ENCODE results near the gene TP63. TPM values are rescaled to one million over a fixed set of nuclear protein-coding genes. Genes with fewer than 3 reads are reported as not detected.

The TP63 gene
- total RNA-seq, 1 donor from 2014 or later = 0.83 TPM

GRCh38 chr3:189772584-189772983 lies 141.4 kb downstream of the TP63 start:
- intact Hi-C loops (cut with micrococcal nuclease) = no loop called here

GRCh38 chr3:189773056-189773455 lies 141.9 kb downstream of the TP63 start:
- intact Hi-C loops (cut with micrococcal nuclease) = no loop called here

GRCh38 chr3:189776149-189776824 lies 145.1 kb downstream of the TP63 start:
- intact Hi-C loops (cut with micrococcal nuclease) = no loop called here

- intact Hi-C loops (cut with micrococcal nuclease) = no loop called here
Observed at GRCh38 chr3:189778340-189778950, 147.3 kb downstream of the TP63 start.

- intact Hi-C loops (cut with micrococcal nuclease) = no loop called here
Observed at GRCh38 chr3:189779166-189779565, 148.0 kb downstream of the TP63 start.

- intact Hi-C loops (cut with micrococcal nuclease) = loop anchor here (10.0 kb wide), 1 partner anchor 506 kb away; no protein-coding TSS in a partner anchor
Observed at GRCh38 chr3:189780546-189781270, 149.5 kb downstream of the TP63 start.

GRCh38 chr3:189781415-189781814 lies 150.2 kb downstream of the TP63 start:
- intact Hi-C loops (cut with micrococcal nuclease) = loop anchor here (10.0 kb wide), 1 partner anchor 507 kb away; no protein-coding TSS in a partner anchor

GRCh38 chr3:189786479-189787064 lies 155.4 kb downstream of the TP63 start:
- intact Hi-C loops (cut with micrococcal nuclease) = loop anchor here (10.0 kb wide), 1 partner anchor 512 kb away; no protein-coding TSS in a partner anchor

- intact Hi-C loops (cut with micrococcal nuclease) = loop anchor here (10.0 kb wide), 1 partner anchor 512 kb away; no protein-coding TSS in a partner anchor
Observed at GRCh38 chr3:189787191-189787590, 156.0 kb downstream of the TP63 start.

GRCh38 chr3:189787632-189788031 lies 156.4 kb downstream of the TP63 start:
- intact Hi-C loops (cut with micrococcal nuclease) = loop anchor here (10.0 kb wide), 1 partner anchor 513 kb away; no protein-coding TSS in a partner anchor

GRCh38 chr3:189789432-189789831 lies 158.2 kb downstream of the TP63 start:
- intact Hi-C loops (cut with micrococcal nuclease) = loop anchor here (10.0 kb wide), 1 partner anchor 515 kb away; no protein-coding TSS in a partner anchor

- intact Hi-C loops (cut with micrococcal nuclease) = no loop called here
Observed at GRCh38 chr3:189790658-189791057, 159.5 kb downstream of the TP63 start.

GRCh38 chr3:189792046-189792929 lies 161.1 kb downstream of the TP63 start:
- intact Hi-C loops (cut with micrococcal nuclease) = no loop called here

GRCh38 chr3:189794518-189794917 lies 163.3 kb downstream of the TP63 start:
- intact Hi-C loops (cut with micrococcal nuclease) = no loop called here

- intact Hi-C loops (cut with micrococcal nuclease) = no loop called here
Observed at GRCh38 chr3:189797103-189797750, 166.0 kb downstream of the TP63 start.

GRCh38 chr3:189799366-189799765 lies 168.2 kb downstream of the TP63 start:
- intact Hi-C loops (cut with micrococcal nuclease) = no loop called here

GRCh38 chr3:189800436-189800835 lies 169.2 kb downstream of the TP63 start:
- intact Hi-C loops (cut with micrococcal nuclease) = no loop called here

- intact Hi-C loops (cut with micrococcal nuclease) = no loop called here
Observed at GRCh38 chr3:189803254-189803653, 172.1 kb downstream of the TP63 start.

GRCh38 chr3:189805375-189806067 lies 174.3 kb downstream of the TP63 start:
- intact Hi-C loops (cut with micrococcal nuclease) = no loop called here
